HepG2 (cell line): ENCODE results near the gene RCC2. TPM values are rescaled to one million over a fixed set of nuclear protein-coding genes. Genes with fewer than 3 reads are reported as not detected.

ENCODE experiments used
- ATAC-seq: fragments of 200-7000 bp; cut with Tn5 transposase; 3 replicates; pipeline ENCODE4 v1.9.1; 2020; ENCODE audit warnings: mild to moderate bottlenecking, moderate library complexity
- BruUV-seq: library from RNA; stranded (reverse); fragments of 400-500 nt; replicated peaks from 2 replicates; lab custom pipeline; 2021; lab: Mats Ljungman, UMichigan
- CTCF ChIA-PET: fragments of 300-600 bp; formaldehyde crosslinking; extraction: SDS; loops from one replicate; lab custom pipeline; 2021; ENCODE audit warnings: low total read pairs, inconsistent platforms, low intra/inter-chr PET ratio; lab: Yijun Ruan, JAX
- POLR2A ChIA-PET: fragments of 350-600 bp; sonication (Branson Sonifier 250); formaldehyde crosslinking; loops from one replicate; lab custom pipeline; 2020; ENCODE audit warnings: antibody characterized with exemption, inconsistent platforms; lab: Yijun Ruan, JAX
- DNase-seq: peaks from one replicate; pipeline ENCODE4 v3.0.0-alpha.2; 2015; ENCODE audit warnings: low spot score
- FAIRE-seq: peaks from 3 replicates; lab custom pipeline; 2011; peaks lifted over from hg19 to GRCh38; lab: Jason Lieb, UNC
- H2AFZ ChIP-seq: one replicate; pipeline ENCODE4 v1.6.1; 2011; ENCODE audit warnings: low read length, inconsistent platforms
- H3K27ac ChIP-seq: fragments of 300-600 bp; 3 replicates; pipeline ENCODE4 v1.8.0; 2011; ENCODE audit warnings: mixed run types, mild to moderate bottlenecking, mixed read lengths, low read length, inconsistent platforms; ENCODE audit not compliant: insufficient read depth; ENCODE audit errors: extremely low read length
- H3K27me3 ChIP-seq, 2 experiments: fragments of 200-600 bp in 1 of 2; 2 replicates in 1 of 2; 3 replicates in 1 of 2; pipeline versions ENCODE4 v1.6.0 to v1.8.0; 2011; ENCODE audit warnings: low read length in 2 of 2, mild to moderate bottlenecking in 2 of 2, moderate library complexity in 2 of 2, inconsistent platforms in 1 of 2; ENCODE audit not compliant: insufficient read depth in 2 of 2, control insufficient read depth in 1 of 2
- H3K36me3 ChIP-seq, 2 experiments: fragments of 200-600 bp in 1 of 2; replicated peaks in 1 of 2; 2 replicates in 1 of 2; 3 replicates in 1 of 2; pipeline versions ENCODE4 v1.5.1 to v1.8.0; 2011; ENCODE audit warnings: low read length in 2 of 2, inconsistent platforms in 1 of 2; ENCODE audit not compliant: insufficient read depth in 2 of 2, control insufficient read depth in 1 of 2
- H3K4me1 ChIP-seq: 2 replicates; pipeline ENCODE4 v1.5.1; 2012; ENCODE audit warnings: low read length, inconsistent platforms; ENCODE audit not compliant: insufficient read depth
- H3K4me2 ChIP-seq: 2 replicates; pipeline ENCODE4 v1.6.0; 2011; ENCODE audit warnings: low read depth, low read length, inconsistent platforms
- H3K4me3 ChIP-seq, 3 experiments: fragments of 200-600 bp in 1 of 3; sonication (generic), shearing (Covaris generic) in 1 of 3; replicated peaks in 1 of 3; 2 replicates each; pipeline ENCODE4 v1.5.1; 2011 to 2016; ENCODE audit warnings: low read length in 3 of 3, inconsistent platforms in 2 of 3, low read depth in 2 of 3, mild to moderate bottlenecking in 2 of 3, control low read depth in 1 of 3, mixed read lengths in 1 of 3; ENCODE audit not compliant: insufficient read depth in 1 of 3
- H3K79me2 ChIP-seq: one replicate; pipeline ENCODE4 v1.6.1; 2011; ENCODE audit warnings: low read length, inconsistent platforms; ENCODE audit not compliant: insufficient read depth
- H3K9ac ChIP-seq: 2 replicates; pipeline ENCODE4 v1.6.0; 2011; ENCODE audit warnings: mild to moderate bottlenecking, low read depth, low read length, inconsistent platforms; ENCODE audit not compliant: insufficient read depth
- H3K9me3 ChIP-seq: 2 replicates; pipeline ENCODE4 v1.5.1; 2012; ENCODE audit warnings: mild to moderate bottlenecking, low read length
- H4K20me1 ChIP-seq: 2 replicates; pipeline ENCODE4 v1.6.0; 2011; ENCODE audit warnings: inconsistent platforms, mild to moderate bottlenecking, low read length, moderate library complexity; ENCODE audit not compliant: insufficient read depth
- SETDB1 ChIP-seq: sonication (generic); formaldehyde crosslinking; IDR thresholded peaks from 2 replicates; pipeline ENCODE4 v1.5.1; 2020; ENCODE audit warnings: missing genetic modification reagents, mild to moderate bottlenecking, borderline replicate concordance
- TBL1XR1 ChIP-seq: fragments of 150-350 bp; IDR thresholded peaks from 2 replicates; pipeline ENCODE4 v1.6.1; 2014; ENCODE audit warnings: borderline replicate concordance, low read length; ENCODE audit not compliant: partially characterized antibody
- TSC22D2 ChIP-seq: sonication (generic); formaldehyde crosslinking; IDR thresholded peaks from 2 replicates; pipeline ENCODE4 v1.5.1; 2020; ENCODE audit warnings: missing genetic modification reagents, mild to moderate bottlenecking, borderline replicate concordance
- ZBTB8A ChIP-seq: sonication (generic); formaldehyde crosslinking; IDR thresholded peaks from 2 replicates; pipeline ENCODE4 v1.4.0; 2020; ENCODE audit warnings: mild to moderate bottlenecking, low read depth, missing genetic modification reagents, borderline replicate concordance
- ZFP36L1 ChIP-seq: sonication (generic); formaldehyde crosslinking; IDR thresholded peaks from 2 replicates; pipeline ENCODE4 v1.8.0; 2022; ENCODE audit warnings: mild to moderate bottlenecking, missing genetic modification reagents, moderate library complexity
- ZNF234 ChIP-seq: sonication (generic); formaldehyde crosslinking; conservative IDR thresholded peaks from 2 replicates; pipeline ENCODE4 v1.5.1; 2020; ENCODE audit warnings: mild to moderate bottlenecking, missing genetic modification reagents
- ZNF484 ChIP-seq: sonication (generic); formaldehyde crosslinking; IDR thresholded peaks from 2 replicates; pipeline ENCODE4 v1.5.1; 2020; ENCODE audit warnings: mild to moderate bottlenecking, low read depth, missing genetic modification reagents, borderline replicate concordance
- ZSCAN20 ChIP-seq: sonication (generic); formaldehyde crosslinking; IDR thresholded peaks from 2 replicates; pipeline ENCODE4 v1.4.0; 2020; ENCODE audit warnings: missing genetic modification reagents, mild to moderate bottlenecking, borderline replicate concordance
- WGBS: methylation state at CpG from one replicate; pipeline ENCODE4 v1.1.6; 2017; ENCODE audit warnings: low lambda C conversion rate; 5-methylcytosine and 5-hydroxymethylcytosine counted together
- in situ Hi-C: cut with HindIII; loops from 2 replicates; pipeline ENCODE4 v1.10.0; 2017; ENCODE audit warnings: low pct_unique_long_range_greater_than_20kb; ENCODE audit not compliant: extremely low pct_ligation_motif_present
- intact Hi-C: fragments of 100-400 bp; cut with micrococcal nuclease; formaldehyde crosslinking; loops from one replicate; pipeline ENCODE4 v1.10.0; 2022; ENCODE audit not compliant: unreplicated experiment
- polyA plus RNA-seq, 8 experiments: library from polyadenylated mRNA; depleted of rRNA in 3 of 8; stranded (reverse) in 7 of 8; unstranded in 1 of 8; fragments of >200 nt; fragmentation: Illumina TruSeq in 4 of 8; extraction: Trizol in 4 of 8; gene quantifications; 2 replicates each; pipeline versions ENCODE4 v1.2.1 to v1.2.3, GENCODE V29; 2011 to 2016; ENCODE audit warnings: low read depth in 4 of 8, missing spikeins in 1 of 8, mixed read lengths in 1 of 8; ENCODE audit not compliant: insufficient read depth in 1 of 8
- total RNA-seq, 5 experiments: library from RNA; depleted of rRNA; stranded (reverse); fragments of >200 nt; fragmentation: Illumina TruSeq; extraction: Trizol; gene quantifications; 2 replicates each; pipeline ENCODE4 v1.2.3, GENCODE V29; 2016; ENCODE audit warnings: low read depth in 1 of 5
- TF ChIP-seq, protein P1 (sequence below): sonication (generic); formaldehyde crosslinking; IDR thresholded peaks from 2 replicates; pipeline ENCODE4 v1.5.0; 2020; ENCODE audit warnings: missing genetic modification reagents

RCC2 gene
- total and polyA plus RNA-seq, 2 of the 13 experiments (the other 11 are each of a cell fraction or from before 2014, with no cell fraction given) = 20.5 to 55.8 TPM

DNA sequence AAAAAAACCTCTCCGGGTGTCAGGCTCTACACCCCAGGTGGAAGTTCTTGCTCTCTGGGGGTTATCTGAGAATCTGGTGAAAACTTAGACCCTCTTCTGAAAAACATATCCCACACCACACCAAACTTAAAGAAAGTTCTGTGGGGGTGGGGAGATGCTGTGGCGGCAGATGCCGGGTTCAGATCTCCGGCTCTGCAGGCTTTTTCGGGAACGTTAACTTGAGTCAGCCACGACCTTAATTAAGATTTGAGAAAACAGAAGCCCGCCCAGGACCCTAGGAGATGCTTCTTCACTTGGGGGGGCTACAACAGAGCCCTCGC, 2.3 kb downstream of the RCC2 start:
- FAIRE-seq = no peak
- intact Hi-C loops (no loop called here), in situ Hi-C loops (no loop called here)
- DNase-seq = no peak
- peak overlapping the region; percentile 33 to 80 (median 35); a peak in 4 of 6 replicates for H3K4me3 ChIP-seq
- H3K79me2 ChIP-seq = peaks cover 38% of the 10 kb centered on the region
- H3K4me2 ChIP-seq = peak overlapping the region; percentile 61
- peaks cover 6 to 38% of the 10 kb centered on the region in 2 experiments; a peak in 4 of 5 replicates for H3K36me3 ChIP-seq
- POLR2A ChIA-PET = no interaction called here
- peaks cover 27% of the 10 kb centered on the region for H4K20me1 ChIP-seq
- peak overlapping the region; percentile 36; the same call in 1 of the 2 replicates for H3K9ac ChIP-seq
- no peak overlapping the region for H3K27ac ChIP-seq
- no peaks in the 10 kb centered on the region for H3K9me3 ChIP-seq
- CTCF ChIA-PET = no interaction called here
- 87% methylated on average over 7 of the region's 9 CpGs for WGBS
- BruUV-seq = no TSS peak
- no peak overlapping the region for H2AFZ ChIP-seq
- H3K27me3 ChIP-seq = peaks cover 0 to 21% of the 10 kb centered on the region in 2 experiments; a peak in 3 of 5 replicates
- TF ChIP-seq ZSCAN20 (no peak), SETDB1 (CRISPR knock-in tag) (no peak), ZNF484 (CRISPR knock-in tag) (no peak), ZBTB8A (CRISPR knock-in tag) (no peak), ZFP36L1 (CRISPR knock-in tag) (no peak), TBL1XR1 (no peak), ZNF234 (CRISPR knock-in tag) (no peak), TSC22D2 (no peak)
- TF ChIP-seq, protein P1, sequence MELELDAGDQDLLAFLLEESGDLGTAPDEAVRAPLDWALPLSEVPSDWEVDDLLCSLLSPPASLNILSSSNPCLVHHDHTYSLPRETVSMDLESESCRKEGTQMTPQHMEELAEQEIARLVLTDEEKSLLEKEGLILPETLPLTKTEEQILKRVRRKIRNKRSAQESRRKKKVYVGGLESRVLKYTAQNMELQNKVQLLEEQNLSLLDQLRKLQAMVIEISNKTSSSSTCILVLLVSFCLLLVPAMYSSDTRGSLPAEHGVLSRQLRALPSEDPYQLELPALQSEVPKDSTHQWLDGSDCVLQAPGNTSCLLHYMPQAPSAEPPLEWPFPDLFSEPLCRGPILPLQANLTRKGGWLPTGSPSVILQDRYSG = no peak
- H3K4me1 ChIP-seq = peaks cover 43% of the 10 kb centered on the region
- no peak for ATAC-seq
